Sciatic nerve (tissue), 2 donors: ENCODE results near the gene DPYSL4. TPM values are rescaled to one million over a fixed set of nuclear protein-coding genes. Genes with fewer than 3 reads are reported as not detected.

Experiments used
- ATAC-seq: fragments of 200-7000 bp; cut with Tn5 transposase; one replicate; pipeline ENCODE4 v1.9.1; 2020; ENCODE audit warnings: mild to moderate bottlenecking, moderate library complexity
- DNase-seq: peaks from one replicate; pipeline ENCODE4 v3.0.0-alpha.2; 2020; ENCODE audit warnings: low spot score
- intact Hi-C: fragments of 100-400 bp; cut with DNase I; formaldehyde crosslinking; loops from one replicate; pipeline ENCODE4 v1.14.2; 2022
- total RNA-seq: library from RNA; stranded (reverse); fragmentation: NEBNext Ultra II Directional; extraction: Animal tissue kit (Norgen Biotek cat#: 25700); gene quantifications from one replicate; pipeline ENCODE4 v1.2.1, GENCODE V29; 2021
- donor health status: DM: no; HTN: no; CAD: no.
- donor health status: DM: no; HTN: no; CAD: no.

Gene DPYSL4
- total RNA-seq, 1 donor from 2014 or later: 0.31 TPM

DNA sequence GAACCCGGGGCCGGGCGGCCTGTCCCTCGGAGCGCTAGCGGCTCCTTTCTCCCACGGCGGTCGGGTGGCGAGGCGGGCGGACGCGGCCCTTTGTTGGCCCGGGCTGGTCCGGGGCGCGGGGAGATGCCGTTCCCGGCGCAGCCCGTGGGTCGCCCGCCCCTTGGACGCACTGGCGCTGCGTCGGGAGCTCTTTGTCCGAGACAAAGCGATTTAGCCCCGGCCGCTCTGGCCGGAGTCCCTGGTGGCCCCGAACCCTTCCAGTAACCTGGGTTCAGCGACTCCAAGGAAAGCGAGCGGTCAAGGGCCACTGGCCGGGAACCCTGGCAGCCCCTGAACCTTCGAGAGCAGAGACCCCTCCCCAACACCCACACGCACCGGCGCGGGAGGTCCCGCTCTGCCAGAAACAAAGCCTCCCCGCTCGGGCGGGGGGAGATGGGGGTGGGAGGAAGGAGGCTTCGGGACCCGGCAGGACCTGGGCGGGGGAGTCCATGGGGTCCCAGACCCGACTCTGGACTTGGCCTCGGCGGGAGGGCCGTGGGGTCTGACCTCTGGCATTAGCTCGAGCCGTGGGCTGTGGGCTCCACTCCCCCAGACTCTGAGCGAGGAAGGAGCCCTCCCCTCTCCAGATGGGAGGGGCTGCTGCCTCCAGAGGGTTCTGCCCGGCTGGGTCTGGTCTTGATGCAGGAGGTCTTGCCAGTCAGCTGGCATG lies 836 bp downstream of the DPYSL4 start:
- intact Hi-C loops: no loop called here
- ATAC-seq (no peak), DNase-seq (no peak)

GRCh38 chr10:132188331-132188730 lies 1.6 kb downstream of the DPYSL4 start:
- DNase-seq (no peak), ATAC-seq (no peak)
- intact Hi-C loops: no loop called here

- no peak for DNase-seq
- no peak for ATAC-seq
- intact Hi-C loops: no loop called here
Observed at GRCh38 chr10:132189016-132189415, 2.3 kb downstream of the DPYSL4 start.

DNA sequence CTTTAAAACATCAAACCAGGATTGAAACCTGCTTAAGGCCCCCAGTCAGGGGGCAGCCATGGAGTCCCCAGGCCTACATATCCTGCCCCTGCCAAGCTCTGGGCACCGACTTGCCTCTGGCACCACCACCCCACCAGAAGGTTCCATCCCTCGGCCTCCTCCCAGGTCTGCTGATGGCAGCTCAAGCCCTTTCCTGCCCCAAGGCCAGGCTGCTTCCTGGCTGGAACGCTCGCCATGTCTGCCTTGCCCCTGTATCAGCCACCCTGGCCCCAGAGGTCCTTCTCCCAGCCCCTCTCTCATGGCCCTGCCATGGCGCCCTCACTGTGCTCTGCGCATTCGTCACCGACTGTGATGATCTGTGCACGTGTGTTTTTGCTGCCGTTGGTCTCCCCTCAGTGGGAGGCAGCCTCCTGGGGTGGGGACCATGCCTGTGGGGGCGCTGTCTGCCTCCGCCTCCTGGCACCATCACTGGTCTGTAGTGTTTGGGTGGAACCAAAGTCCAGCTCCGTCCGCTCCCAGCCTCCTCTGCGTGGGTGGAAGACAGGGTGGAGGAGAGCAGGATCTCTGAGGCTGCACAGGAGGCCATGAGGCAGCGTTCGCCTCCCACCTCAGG lies 3.2 kb downstream of the DPYSL4 start:
- intact Hi-C loops: no loop called here
- ATAC-seq: no peak
- no peak for DNase-seq

DNA sequence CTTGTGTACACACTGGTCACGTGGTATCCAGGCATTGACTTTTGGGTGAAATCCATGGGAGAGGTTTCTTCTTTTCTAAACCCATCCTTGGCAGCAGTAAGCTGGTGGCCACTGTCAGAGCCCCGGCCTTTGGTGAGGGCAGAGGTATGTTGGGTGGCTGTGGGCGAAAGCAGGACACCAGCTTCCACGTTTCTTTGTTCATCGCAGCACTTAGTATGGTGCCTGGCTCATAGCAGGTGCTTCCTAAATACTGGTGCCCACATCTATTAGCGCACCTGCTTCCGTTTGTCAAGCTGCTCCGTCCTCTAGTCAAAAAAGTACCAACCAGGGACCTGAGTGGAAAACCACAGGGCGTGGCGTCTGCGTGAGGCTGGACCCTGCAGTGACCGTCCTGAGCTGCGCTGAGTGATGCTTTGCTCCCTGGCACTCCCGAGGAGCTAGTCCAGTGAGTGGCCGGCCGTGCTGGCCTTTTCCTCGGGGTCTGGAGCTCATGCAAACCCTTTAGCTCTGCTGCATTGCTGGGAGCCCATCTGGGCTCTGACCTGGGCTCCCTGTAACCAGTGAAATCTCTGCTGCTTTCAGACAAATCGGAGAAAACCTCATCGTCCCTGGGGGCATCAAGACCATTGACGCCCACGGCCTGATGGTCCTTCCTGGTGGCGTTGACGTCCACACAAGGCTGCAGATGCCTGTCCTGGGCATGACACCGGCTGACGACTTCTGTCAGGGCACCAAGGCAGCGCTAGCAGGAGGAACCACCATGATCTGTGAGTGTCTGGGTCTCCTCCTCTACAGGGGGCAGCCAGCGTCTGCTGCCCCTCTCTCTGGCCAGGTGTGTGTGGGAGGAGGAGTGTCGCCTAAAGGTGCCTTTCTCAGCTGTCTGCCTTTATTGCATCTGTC lies 5.6 kb downstream of the DPYSL4 start:
- intact Hi-C loops: no loop called here
- no peak for ATAC-seq

GRCh38 chr10:132192991-132193665 lies 6.4 kb downstream of the DPYSL4 start:
- intact Hi-C loops: no loop called here
- ATAC-seq (no peak), DNase-seq (no peak)

More for the DNA sequence above, 5.6 kb downstream of the DPYSL4 start:
- DNase-seq: no peak

DNA sequence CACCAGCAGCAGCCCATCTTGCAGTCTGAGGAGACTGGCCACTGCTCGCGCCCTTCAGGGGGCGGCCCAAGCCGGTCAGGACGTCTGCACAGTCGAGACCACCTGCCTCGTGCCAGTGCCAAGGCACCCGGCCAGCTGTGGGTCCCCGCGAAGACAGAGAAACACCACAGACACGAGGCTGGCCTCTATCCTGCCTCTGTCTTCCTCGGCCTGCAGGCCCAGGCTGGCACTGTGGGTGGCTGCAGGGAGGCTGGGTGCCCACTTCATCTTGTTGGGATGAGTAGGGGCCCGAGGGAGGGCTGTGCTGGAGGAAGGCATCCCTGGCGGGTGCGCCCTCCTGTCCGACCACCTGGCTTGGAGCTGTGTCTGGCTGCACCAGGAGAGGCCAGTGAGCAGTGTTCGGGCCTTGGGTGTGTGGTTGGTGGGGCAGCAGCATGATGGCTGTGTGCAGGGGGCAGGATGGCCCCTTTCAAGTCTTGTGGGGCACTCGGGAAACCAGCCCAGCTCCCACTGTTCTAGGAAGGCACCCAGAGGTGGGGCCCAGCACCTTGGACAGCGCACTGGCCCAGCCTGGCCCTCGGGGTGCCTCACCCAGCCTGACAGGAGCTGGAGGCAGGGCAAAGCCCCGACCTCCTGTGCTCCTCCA lies 7.3 kb downstream of the DPYSL4 start:
- DNase-seq: no peak
- peak; percentile 33 for ATAC-seq
- intact Hi-C loops: no loop called here

GRCh38 chr10:132194726-132195125 lies 8.0 kb downstream of the DPYSL4 start:
- intact Hi-C loops: no loop called here
- DNase-seq: no peak
- no peak for ATAC-seq

DNA sequence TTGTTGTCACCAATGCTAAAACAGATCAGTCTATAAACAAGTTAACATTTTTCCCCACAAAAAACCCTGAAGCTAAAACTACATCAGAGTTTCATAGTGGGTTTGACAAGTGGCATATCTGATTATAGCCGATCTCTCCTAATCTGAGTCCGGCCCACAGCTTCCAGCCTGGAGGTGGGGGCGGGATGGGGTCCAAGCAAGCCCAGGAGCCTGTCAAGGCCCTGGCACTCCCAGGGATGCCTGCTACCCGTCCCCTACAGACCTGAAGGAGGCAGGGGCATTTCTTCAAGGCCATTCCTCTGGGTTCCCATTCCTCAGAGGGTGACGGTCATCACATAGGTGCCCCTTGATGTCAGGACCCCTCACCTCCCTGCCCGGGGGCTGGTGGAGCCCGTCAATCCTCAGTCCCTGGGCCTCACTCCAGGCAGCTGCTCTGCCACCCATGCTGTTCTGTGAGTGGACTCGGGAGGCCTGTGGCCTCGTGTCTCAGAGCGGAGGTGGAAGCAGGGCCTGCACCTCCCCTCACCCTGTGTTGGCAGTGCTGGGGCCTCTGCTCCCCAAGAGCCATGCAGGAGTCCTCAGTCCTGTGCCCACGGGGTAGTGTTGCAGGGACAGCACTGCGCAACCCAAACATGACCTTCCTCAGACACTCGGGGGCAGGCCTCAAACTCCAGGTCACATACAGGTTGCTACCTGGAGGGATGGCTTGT lies 8.8 kb downstream of the DPYSL4 start:
- no peak for ATAC-seq
- DNase-seq: no peak
- intact Hi-C loops: no loop called here

DNA sequence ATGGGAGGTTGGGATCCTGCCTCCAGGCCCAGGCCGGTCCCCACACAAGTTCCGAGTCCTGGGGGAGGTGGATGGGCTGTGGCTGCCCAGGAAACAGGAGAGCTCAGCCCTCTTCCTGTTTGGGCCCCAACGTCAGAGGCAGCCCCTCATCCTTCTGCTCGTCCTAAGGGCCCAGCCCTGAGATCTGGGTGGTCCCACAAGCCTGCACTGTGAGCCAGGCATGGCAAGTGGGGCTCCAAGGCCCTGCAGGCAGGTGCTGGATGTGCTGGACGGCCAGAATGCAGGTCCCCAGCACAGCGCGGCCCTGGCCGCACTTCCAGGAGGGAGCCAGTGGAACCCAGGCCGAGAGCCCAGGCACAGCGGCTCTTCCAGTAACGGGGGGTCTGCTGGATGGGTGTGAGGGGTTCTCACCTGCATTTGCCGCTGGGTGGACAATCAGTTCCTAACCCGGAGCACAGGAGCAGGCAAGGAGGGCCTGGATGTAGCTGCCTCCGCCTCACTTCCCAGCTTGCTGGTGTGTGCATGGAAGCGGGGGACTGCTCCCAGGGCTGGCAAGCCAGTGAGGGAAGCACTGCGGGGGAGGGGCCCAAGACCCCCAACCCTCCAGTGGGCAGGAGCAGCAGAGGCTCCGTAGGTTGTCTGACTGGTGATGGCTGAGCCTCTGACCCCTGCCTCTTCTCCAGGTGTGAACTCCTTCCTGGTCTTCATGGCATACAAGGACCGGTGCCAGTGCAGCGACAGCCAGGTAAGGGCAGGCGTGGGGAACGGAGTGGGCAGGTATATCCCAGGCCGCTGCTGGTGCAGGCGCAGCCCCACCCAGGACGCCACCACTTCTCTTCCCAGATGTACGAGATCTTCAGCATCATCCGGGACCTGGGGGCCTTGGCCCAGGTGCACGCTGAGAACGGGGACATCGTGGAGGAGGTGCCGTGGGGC lies 9.7 kb downstream of the DPYSL4 start:
- no peak for DNase-seq
- intact Hi-C loops: no loop called here
- no peak for ATAC-seq

DNA sequence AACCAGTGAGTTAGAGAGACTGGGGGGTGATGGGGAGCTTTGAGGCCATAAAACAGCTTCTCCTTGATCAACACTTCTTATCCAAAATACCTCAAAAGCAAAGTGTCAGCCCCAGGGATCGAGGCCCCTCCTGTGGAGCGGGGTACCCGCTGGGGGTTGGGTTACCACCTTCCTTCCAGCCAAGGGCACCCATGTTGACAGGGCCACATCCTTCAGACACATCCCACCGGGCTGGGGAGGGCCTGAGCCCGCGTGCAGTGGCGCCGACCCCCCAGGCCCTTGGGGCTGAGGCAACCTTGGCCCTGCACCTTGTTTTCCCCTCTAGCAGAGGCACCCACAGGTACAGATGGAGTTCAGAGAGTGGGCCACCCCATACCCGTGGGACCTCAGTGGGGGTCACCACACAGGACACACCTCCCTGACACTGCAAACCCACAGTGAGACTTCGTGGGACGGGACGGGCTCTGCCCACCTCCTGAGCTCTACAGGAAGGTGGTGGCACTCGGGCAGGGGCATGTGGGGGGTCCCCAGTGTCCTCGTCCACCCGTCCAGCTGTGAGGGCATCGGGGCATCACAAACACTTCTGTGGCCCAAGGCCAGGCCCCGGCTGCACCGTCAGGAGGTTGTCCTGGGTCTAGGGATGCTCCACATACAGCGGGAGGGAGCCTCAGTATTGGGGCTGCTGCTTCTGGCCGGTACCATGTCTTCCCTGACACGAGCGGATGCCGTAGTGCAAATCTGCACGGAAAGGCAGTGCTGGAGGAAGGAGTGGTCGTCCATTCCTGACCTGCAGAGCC lies 10.7 kb downstream of the DPYSL4 start:
- intact Hi-C loops: no loop called here
- ATAC-seq (no peak), DNase-seq (no peak)

GRCh38 chr10:132198068-132198370 lies 11.3 kb downstream of the DPYSL4 start:
- intact Hi-C loops: no loop called here
- no peak for DNase-seq
- ATAC-seq: no peak

DNA sequence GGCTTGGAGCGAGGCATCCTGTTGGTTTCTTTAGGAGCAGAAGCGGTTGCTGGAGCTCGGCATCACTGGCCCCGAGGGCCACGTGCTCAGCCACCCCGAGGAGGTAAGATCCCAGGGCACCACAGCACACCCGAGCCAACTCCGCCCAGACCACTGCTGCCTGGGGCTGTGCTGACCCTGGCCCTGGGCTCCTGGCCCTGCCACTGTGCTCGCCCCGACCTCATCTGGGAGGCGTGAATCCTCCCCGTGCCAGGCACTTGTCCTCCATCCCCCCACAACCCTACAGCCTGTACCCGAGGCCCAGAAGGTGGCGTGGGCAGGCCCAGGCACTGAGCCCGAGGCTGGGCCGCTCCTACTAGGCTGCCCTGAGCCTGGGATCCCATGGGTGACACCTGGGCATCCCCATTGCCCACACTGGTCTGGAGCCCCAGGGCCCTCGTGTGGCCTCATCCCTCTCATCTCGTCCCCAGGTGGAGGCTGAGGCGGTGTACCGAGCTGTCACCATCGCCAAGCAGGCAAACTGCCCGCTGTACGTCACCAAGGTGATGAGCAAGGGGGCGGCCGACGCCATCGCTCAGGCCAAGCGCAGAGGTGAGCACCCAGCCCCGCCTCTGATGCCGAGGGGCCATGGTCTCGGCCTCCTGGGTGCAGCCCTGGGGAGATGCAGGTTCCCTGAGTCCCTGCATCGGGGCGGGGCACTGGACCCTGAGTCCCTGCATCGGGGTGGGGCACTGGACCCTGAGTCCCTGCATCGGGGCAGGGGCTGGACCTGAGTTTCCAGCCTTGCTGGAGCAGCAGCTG lies 11.8 kb downstream of the DPYSL4 start:
- ATAC-seq (no peak), DNase-seq (no peak)
- intact Hi-C loops: no loop called here

DNA sequence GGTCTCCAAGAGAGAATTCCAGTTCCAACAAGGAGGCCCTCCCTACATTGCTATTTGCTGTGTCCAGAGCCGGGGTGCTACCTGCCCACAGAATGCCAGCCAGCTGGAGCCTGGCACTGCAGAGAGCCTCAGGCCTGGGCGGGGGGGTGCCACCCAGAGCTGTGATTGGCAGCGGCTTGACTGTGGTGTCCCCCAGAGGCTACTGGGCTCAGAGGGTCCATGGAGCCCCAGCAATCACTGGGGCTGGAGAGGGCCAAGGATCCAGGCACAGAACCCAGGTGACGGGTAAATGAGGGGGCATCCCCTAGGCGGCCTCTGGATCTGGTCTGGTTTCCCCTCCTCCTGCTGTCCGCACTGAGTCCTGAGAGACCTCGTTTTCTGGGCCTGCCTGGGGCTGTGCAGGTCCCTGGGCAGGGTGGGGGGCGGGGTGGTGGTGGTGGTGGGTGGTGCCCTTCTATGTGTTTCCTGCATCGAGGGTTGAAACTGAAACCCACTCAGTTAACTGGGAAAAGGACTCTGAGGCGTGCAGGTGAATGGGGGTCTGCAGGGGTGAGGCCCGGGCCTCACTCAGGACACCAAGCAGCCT lies 12.6 kb downstream of the DPYSL4 start:
- ATAC-seq (no peak), DNase-seq (no peak)
- intact Hi-C loops: no loop called here

DNA sequence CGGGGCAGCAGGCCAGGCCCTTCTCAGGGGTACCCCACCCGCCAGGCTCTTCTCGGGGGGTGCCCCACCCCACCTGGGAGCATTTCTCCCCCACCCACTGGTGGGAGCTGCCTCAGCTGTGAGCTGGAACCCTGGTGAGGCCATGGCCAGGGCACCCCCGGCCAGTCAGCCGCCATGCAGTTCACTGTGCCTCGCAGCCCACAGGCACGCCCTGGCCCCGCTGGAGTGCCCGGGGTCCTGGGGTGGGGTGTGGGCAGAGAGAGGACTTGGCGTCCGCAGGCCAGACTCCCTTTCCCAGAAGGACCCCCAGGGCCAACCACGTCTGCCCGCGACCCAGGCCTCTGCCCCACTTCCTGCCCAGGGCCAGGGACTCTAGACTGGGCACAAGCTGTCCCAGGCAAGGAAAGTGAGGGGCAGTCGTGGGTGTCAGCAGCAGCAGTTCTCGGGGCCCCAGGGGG lies 13.1 kb downstream of the DPYSL4 start:
- intact Hi-C loops: no loop called here
- DNase-seq (no peak), ATAC-seq (no peak)
